Measurements from ENCODE around the gene MARCKS.

Gene MARCKS, protein sequence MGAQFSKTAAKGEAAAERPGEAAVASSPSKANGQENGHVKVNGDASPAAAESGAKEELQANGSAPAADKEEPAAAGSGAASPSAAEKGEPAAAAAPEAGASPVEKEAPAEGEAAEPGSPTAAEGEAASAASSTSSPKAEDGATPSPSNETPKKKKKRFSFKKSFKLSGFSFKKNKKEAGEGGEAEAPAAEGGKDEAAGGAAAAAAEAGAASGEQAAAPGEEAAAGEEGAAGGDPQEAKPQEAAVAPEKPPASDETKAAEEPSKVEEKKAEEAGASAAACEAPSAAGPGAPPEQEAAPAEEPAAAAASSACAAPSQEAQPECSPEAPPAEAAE

GRCh38 chr6:113856625-113857555 lies at the start of gene MARCKS:
TSS of gene MARCKS (plus strand) at chr6:113857345. CDS start at chr6:113857746, 401 bp downstream.
- peak; percentile 23 for DNase-seq (ENCODE audit: low read depth, low spot score)

DNA sequence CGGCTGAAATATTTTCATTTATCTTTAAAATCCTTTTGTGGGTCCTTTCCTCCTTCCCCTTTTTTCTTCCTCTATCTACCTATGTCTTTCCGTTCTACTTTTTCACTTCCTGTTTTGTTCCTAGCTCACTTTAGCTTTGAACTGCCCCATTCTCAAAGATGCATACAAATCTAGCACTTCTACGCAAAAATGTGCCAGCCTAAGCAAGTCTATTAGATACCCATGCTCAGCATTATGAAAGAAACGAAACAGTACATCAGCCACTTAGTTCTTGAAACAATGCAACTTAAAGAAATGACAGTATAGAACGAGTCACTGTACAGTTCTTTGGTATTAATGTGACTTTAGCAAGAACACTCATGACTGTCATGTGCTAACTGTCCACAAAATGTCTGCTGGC lies 47.3 kb upstream of the MARCKS start:
- no peak for DNase-seq (ENCODE audit: low read depth, low spot score)

DNA sequence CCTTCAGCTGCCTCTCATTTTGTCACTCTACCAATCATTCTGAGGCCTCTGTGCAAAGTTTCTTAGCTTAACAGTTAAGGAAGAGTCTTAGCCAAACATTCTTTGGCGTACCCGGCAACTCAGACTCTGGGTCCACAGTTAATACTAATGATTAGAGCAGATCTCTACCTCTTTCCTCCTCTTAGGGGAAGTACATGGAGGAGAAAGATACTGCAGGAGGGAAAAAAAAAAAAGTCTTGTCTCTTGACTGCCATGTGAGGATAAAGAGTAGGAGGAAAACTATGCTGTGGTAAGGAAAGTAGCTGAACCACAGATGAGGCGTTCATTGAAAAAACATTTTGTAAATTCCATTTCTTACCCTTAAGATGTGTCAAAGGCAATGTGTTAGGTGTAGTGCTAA lies 44.0 kb upstream of the MARCKS start:
- DNase-seq (ENCODE audit: low read depth, low spot score) = no peak

DNA sequence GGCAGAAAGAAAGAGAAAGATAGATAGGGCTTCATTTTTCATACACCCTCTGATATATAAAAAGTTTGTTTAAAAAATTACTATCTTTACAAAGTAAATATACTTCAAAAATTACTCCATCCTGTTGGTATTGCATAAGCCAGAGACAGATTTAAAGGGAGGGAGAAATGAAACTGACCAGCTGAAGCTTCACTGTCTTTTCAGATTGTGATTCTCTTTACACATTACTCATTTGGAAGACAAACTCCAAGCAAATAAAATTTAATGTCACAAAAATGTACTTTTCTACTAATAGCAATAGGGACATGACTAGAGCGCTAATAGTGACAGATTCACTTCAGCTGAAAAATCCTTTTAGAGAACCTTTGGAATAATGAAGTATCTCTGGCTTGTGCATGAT lies 38.6 kb upstream of the MARCKS start:
- no peak for DNase-seq (ENCODE audit: low read depth, low spot score)

GRCh38 chr6:113819169-113819830 lies 37.8 kb upstream of the MARCKS start:
- no peak for DNase-seq (ENCODE audit: low read depth, low spot score)

DNA sequence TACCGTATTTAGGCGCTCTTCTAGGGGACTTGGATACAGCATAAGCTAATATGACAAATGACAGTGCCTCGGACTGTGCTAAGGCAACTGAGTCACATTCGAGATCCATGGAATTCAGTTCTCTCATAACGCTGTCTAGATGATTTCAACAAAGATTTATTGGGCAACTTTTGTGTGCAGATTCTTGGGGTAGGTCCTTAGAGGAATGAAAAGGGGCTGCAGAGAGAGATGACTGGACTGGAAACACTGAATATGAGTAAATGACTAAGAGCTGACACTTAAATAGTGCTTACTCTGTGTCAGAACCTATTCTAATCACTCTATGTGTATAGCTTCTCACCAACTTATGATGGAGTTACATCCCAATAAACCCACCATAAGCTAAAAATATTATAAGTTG lies 36.4 kb upstream of the MARCKS start:
- no peak for DNase-seq (ENCODE audit: low read depth, low spot score)

DNA sequence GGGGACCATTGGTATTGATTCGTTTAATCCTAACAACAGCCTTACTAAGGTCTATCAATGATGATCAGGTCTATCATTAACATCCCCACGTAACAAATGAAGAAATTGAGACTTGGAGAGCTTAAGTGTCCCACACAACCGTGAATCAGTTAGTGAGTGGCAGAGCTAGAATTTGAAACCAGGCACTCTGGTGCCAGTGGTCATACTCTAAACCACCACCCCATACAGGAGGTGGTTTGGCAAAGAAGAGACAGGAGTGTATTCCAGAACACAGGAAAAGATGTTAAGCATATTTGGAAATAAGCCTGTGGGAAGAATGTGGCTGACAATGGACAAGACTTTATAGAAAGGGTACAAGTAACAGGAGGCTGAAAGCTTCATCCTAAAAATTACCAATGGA lies 35.7 kb upstream of the MARCKS start:
- DNase-seq (ENCODE audit: low read depth, low spot score) = no peak

GRCh38 chr6:113823916-113824315 lies 33.2 kb upstream of the MARCKS start:
- no peak for DNase-seq (ENCODE audit: low read depth, low spot score)

DNA sequence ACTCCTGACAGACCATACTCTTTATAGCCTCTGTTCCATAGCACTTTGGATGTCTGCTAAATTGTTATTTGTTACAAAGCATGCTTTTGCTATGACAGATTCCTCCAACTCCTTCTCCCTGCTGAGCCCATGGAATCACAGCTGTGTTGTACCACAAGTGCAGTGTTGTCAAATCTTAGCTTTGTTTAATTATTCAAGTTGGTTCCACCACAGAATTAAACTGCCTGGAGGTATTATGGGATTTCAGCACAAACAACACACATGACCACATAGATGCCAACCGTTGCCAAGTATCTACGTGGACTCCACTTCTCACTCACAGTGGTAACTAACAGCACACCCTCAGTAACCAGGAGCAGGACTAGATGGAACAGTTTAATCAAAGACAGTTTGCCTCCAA lies 32.7 kb upstream of the MARCKS start:
- DNase-seq (ENCODE audit: low read depth, low spot score) = no peak

DNA sequence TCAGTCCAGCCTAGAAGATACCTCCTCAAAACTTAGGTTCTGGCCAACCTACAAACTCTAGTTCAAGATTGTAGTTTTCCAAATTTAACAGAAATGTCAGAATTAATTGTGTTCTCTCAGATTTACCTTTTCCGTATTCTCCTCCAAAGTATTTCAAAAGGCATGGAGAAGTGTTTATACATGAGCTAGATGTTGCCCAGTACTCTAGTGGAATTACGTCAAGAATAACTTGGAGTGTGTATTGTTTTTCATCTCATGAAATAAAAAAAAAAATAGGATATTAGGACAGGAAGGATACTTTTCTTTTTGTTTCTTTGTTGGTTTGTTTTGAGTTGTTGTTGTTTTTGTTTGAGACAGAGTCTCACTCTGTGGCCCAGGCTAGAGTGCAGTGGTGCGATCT lies 32.3 kb upstream of the MARCKS start:
- DNase-seq (ENCODE audit: low read depth, low spot score) = no peak

DNA sequence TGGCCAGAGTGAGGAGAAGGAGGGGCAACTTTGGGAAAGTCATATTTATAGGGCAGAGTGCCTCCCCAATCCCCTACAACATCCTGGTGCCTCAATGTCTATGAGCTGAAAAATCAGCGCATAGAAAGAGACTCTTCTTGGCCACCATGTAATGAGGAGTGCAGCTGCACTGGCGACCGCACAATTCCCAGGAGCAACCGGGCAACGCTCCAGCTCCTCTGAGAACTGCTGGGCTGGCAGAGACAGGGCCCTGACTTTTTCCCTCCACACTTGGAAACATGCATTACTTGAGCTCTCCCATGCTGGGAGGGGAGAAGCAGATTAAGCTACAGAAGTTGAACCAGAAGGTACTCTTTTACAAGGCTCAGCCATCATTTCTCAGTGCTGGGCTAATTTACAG lies 31.4 kb upstream of the MARCKS start:
- DNase-seq (ENCODE audit: low read depth, low spot score) = no peak

- DNase-seq (ENCODE audit: low read depth, low spot score) = no peak
Observed at GRCh38 chr6:113828984-113829695, 28.0 kb upstream of the MARCKS start.

- DNase-seq (ENCODE audit: low read depth, low spot score) = no peak
Observed at GRCh38 chr6:113829696-113830045, 27.5 kb upstream of the MARCKS start.

DNA sequence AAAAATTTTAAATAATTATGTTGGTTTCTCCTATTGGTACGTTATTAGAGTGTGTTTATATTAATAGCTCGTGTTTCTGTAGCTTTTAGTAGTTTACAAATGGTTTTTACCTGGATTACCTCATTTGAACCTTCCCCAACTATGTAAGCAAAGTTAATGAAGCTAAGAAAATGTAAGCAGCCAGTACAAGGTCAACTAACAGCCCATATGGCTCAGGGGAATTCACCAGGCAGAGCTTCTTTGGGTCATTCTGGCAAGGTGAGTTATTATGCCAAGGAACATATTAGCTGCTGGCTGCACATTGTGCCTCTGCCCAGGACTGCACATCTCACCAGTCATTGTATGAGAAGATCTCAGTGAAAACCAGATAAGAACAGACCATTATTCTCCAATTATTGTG lies 27.0 kb upstream of the MARCKS start:
- DNase-seq (ENCODE audit: low read depth, low spot score) = no peak

- DNase-seq (ENCODE audit: low read depth, low spot score) = no peak
Observed at GRCh38 chr6:113833537-113833936, 23.6 kb upstream of the MARCKS start.

- DNase-seq (ENCODE audit: low read depth, low spot score) = no peak
Observed at GRCh38 chr6:113837170-113837569, 20.0 kb upstream of the MARCKS start.

DNA sequence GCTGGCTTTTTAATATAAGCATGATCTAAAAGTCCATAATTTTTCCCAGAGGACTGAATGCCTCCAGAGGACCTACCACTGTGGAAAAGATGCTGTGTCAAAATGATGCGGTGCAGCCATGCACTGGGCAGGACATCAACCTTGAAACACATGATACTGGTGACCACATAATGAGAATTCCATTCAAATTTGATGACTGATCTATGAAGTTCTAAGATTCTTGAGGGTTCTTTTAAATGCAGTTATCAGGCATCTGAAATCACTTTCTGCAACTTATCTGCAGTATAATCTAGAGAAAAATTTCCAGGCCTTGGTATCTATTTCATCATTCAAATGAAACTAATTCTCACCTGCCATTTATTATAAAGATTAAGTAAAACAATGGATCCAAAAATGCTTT lies 15.0 kb upstream of the MARCKS start:
- no peak for DNase-seq (ENCODE audit: low read depth, low spot score)

- no peak for DNase-seq (ENCODE audit: low read depth, low spot score)
Observed at GRCh38 chr6:113843500-113844073, 13.6 kb upstream of the MARCKS start.

GRCh38 chr6:113846577-113846976 lies 10.6 kb upstream of the MARCKS start:
- DNase-seq (ENCODE audit: low read depth, low spot score) = no peak

- no peak for DNase-seq (ENCODE audit: low read depth, low spot score)
Observed at GRCh38 chr6:113847447-113847846, 9.7 kb upstream of the MARCKS start.

GRCh38 chr6:113848280-113848679 lies 8.9 kb upstream of the MARCKS start:
- DNase-seq (ENCODE audit: low read depth, low spot score) = no peak

Data from iPS DF 19.7 (cell line).